CD4-positive, alpha-beta memory T cell (primary cell): Measurements from ENCODE around the gene DDN. TPM values are rescaled to one million over a fixed set of nuclear protein-coding genes. Genes with fewer than 3 reads are reported as not detected.
A peak's percentile ranks its signal among the peaks of the same experiment; 100 is the strongest.

Source experiments
- CTCF ChIA-PET: fragments of 350-600 bp; sonication (Branson Sonifier 250); formaldehyde crosslinking; loops from one replicate; lab custom pipeline; 2021; ENCODE audit warnings: inconsistent platforms; ENCODE audit not compliant: partially characterized antibody; lab: Charles Lee
- POLR2A ChIA-PET: fragments of 350-600 bp; sonication (Branson Sonifier 250); formaldehyde crosslinking; loops from one replicate; lab custom pipeline; 2021; ENCODE audit not compliant: partially characterized antibody; lab: Charles Lee
- DNase-seq, 5 donors: peaks; one replicate each; pipeline versions ENCODE4 v3.0.0 to v3.0.0-alpha.2; 2020 to 2022; ENCODE audit warnings: mixed read lengths in 1 of 5
- H3K27ac ChIP-seq: one replicate; pipeline ENCODE4 v1.7.0; 2013; ENCODE audit warnings: low read depth, low read length
- H3K27me3 ChIP-seq: 2 replicates; pipeline ENCODE4 v1.7.0; 2013; ENCODE audit warnings: mild to moderate bottlenecking, low read length, moderate library complexity; ENCODE audit not compliant: insufficient read depth
- H3K36me3 ChIP-seq: 2 replicates; pipeline ENCODE4 v1.7.0; 2013; ENCODE audit warnings: mild to moderate bottlenecking, low read length, moderate library complexity; ENCODE audit not compliant: insufficient read depth
- H3K4me1 ChIP-seq: 2 replicates; pipeline ENCODE4 v1.7.0; 2013; ENCODE audit warnings: mild to moderate bottlenecking, low read length, moderate library complexity; ENCODE audit not compliant: insufficient read depth
- H3K4me3 ChIP-seq, 2 donors: one replicate each; pipeline ENCODE4 v1.7.0; 2013; ENCODE audit warnings: low read length in 2 of 2, mild to moderate bottlenecking in 1 of 2
- H3K9me3 ChIP-seq, 2 donors: one replicate each; pipeline ENCODE4 v1.7.0; 2013; ENCODE audit warnings: low read length in 2 of 2, control low read depth in 1 of 2; ENCODE audit not compliant: control insufficient read depth in 1 of 2
- H3K27ac Mint-ChIP-seq, 7 donors: one replicate each; pipeline ENCODE4 v1.8.0; 2020 to 2021; ENCODE audit warnings: mixed read lengths in 7 of 7, mild to moderate bottlenecking in 6 of 7, inconsistent platforms in 3 of 7, moderate library complexity in 3 of 7
- H3K27me3 Mint-ChIP-seq, 2 donors: one replicate each; pipeline ENCODE4 v1.8.0; 2020 to 2021; ENCODE audit warnings: mixed read lengths in 2 of 2
- H3K36me3 Mint-ChIP-seq, 2 donors: one replicate each; pipeline ENCODE4 v1.8.0; 2020 to 2021; ENCODE audit warnings: mixed read lengths in 2 of 2, inconsistent platforms in 1 of 2, mild to moderate bottlenecking in 1 of 2
- H3K4me1 Mint-ChIP-seq, 4 donors: one replicate each; pipeline ENCODE4 v1.8.0; 2020 to 2021; ENCODE audit warnings: mixed read lengths in 4 of 4, mild to moderate bottlenecking in 1 of 4
- H3K4me3 Mint-ChIP-seq, 8 donors: one replicate each; pipeline ENCODE4 v1.8.0; 2020 to 2021; ENCODE audit warnings: mixed read lengths in 8 of 8, mild to moderate bottlenecking in 7 of 8, moderate library complexity in 6 of 8, inconsistent platforms in 3 of 8
- H3K9me3 Mint-ChIP-seq, 8 donors: one replicate each; pipeline ENCODE4 v1.8.0; 2020 to 2021; ENCODE audit warnings: mixed read lengths in 8 of 8, mild to moderate bottlenecking in 5 of 8, inconsistent platforms in 3 of 8, moderate library complexity in 1 of 8
- intact Hi-C: fragments of 100-400 bp; cut with micrococcal nuclease; formaldehyde crosslinking; loops from one replicate; pipeline ENCODE4 v1.15.1; 2023
- polyA plus RNA-seq, 2 donors: library from polyadenylated mRNA; unstranded; fragments of 300-500 nt; fragmentation: Illumina TruSeq; gene quantifications; one replicate each; pipeline ENCODE4 v1.2.3, GENCODE V29; 2021
- total RNA-seq, 2 experiments: library from RNA; stranded (reverse); gene quantifications; one replicate each; pipeline ENCODE4 v1.2.3, GENCODE V29; 2021

Gene DDN
- total and polyA plus RNA-seq, 4 experiments from 2014 or later = not detected

DNA sequence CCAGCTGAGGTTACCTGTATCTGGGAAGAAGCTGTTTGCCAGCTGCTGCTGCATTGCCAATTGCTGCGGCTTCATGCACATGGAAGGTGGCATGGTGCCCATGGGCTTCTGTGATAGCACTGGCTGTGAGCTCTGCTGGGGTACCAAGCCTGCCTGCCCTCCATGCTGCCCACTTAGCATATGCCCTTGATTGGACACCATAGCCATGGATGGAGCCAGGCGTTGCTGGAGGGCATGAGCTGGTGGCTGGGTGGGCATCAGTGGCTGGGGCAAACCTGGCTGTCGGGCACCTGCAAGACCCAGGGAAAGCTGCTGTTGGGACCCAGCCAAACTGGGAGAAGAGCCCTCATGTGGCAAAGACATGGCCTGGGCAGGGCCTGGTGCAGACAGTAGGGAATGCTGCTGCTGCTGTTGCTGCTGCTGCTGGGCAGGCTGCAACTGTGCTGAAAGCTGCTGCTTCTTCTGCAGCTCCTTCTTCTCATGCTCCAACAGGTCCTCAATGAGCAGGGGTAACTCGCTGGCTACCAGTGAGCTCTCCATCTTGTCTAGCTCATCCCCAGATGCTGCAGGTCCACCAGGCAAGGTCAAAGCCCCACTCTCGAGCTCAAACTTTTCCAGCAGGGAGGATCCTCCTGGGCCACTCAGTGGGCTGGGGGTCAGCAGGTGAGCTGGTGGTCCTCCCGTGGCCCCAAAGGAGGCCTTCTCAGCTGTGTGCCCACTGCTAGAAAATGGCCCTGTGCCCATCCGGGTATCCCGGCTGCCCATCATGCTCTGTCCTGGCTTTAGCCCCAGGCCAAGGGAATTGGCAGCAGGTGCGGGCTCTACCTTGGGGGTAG, 38.2 kb upstream of the DDN start:
- POLR2A ChIA-PET = interaction anchor here (1.3 to 2.1 kb wide), 3 partner anchors 18 to 23 kb away, joined by 3 to 7 read pairs (median 4); partner anchors contain the start of gene KMT2D
- Mint-ChIP-seq H3K4me3 (no peak overlapping the region), H3K4me1 (peaks cover 0 to 6% (median 0%) of the 10 kb centered on the region in 4 donors), H3K27ac (no peak overlapping the region), H3K27me3 (no peaks in the 10 kb centered on the region), H3K36me3 (peaks cover 22 to 78% of the 10 kb centered on the region in 2 donors), H3K9me3 (no peaks in the 10 kb centered on the region)
- intact Hi-C loops = no loop called here
- Histone ChIP-seq H3K27ac (no peak overlapping the region), H3K36me3 (peaks cover 78% of the 10 kb centered on the region), H3K4me1 (no peaks in the 10 kb centered on the region), H3K4me3 (no peak overlapping the region), H3K27me3 (no peaks in the 10 kb centered on the region), H3K9me3 (no peaks in the 10 kb centered on the region)
- DNase-seq = no peak
- CTCF ChIA-PET = interaction anchor here (0.7 to 2.7 kb wide), 6 partner anchors 11 to 92 kb away, joined by 3 to 10 read pairs (median 4); no protein-coding TSS in a partner anchor

DNA sequence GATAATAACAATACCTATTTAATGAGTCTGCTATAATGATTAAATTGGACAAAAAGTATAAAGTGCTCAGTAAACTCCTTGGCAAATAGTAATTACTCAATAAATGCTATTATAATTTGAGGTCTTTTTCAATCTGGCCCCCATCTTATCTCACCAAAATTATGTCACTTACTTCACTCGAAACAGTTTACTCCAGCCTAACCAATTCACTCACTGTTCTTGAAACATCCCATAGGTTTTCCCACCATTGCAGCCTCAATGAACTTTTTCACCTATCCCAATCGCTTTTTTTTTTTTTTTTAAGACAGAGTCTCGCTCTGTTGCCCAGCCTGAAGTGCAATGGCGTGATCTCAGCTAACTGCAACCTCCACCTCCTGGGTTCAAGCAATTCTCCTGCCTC, 36.9 kb upstream of the DDN start:
- peaks cover 0 to 6% (median 0%) of the 10 kb centered on the region in 4 donors for H3K4me1 Mint-ChIP-seq
- CTCF ChIA-PET = interaction anchor here (1.1 to 2.0 kb wide), 3 partner anchors 17 to 94 kb away, joined by 3 to 6 read pairs (median 3); no protein-coding TSS in a partner anchor
- Histone ChIP-seq H3K27me3 (no peaks in the 10 kb centered on the region), H3K4me1 (no peaks in the 10 kb centered on the region), H3K36me3 (peaks cover 73% of the 10 kb centered on the region), H3K4me3 (no peak overlapping the region), H3K27ac (no peak overlapping the region), H3K9me3 (no peaks in the 10 kb centered on the region)
- no peak for DNase-seq
- H3K4me3 Mint-ChIP-seq = no peak overlapping the region
- POLR2A ChIA-PET = interaction anchor here (2.1 kb wide), 1 partner anchor 20 kb away, joined by 7 read pairs; no protein-coding TSS in a partner anchor
- no peaks in the 10 kb centered on the region for H3K27me3 Mint-ChIP-seq
- H3K36me3 Mint-ChIP-seq = peaks cover 16 to 69% of the 10 kb centered on the region in 2 donors
- intact Hi-C loops = no loop called here
- peak overlapping the region in 4 of 7 donors; percentile 16 to 82 (median 44) for H3K27ac Mint-ChIP-seq
- no peaks in the 10 kb centered on the region for H3K9me3 Mint-ChIP-seq

DNA sequence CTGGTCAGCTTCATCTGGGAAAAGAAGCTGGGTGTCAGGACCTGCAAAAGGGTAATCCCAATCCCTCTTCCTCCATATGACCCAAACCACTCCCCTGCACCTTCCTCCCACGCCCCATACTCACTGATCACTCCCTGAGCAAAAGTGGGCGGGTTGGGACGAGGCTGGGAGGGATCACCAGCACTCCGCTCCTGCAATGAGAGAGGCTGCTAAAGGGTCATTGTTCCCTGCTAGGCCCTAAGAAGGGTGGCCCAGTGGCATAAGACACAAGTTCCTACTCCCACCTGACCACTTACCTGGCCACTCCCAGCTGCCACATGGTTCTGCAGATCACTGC, 35.1 kb upstream of the DDN start:
- H3K36me3 ChIP-seq = peaks cover 57% of the 10 kb centered on the region
- no peak overlapping the region for H3K4me3 ChIP-seq
- Mint-ChIP-seq H3K4me1 (peaks cover 0 to 7% (median 0%) of the 10 kb centered on the region in 4 donors), H3K4me3 (no peak overlapping the region), H3K36me3 (peaks cover 16 to 63% of the 10 kb centered on the region in 2 donors), H3K27ac (no peak overlapping the region), H3K9me3 (no peaks in the 10 kb centered on the region), H3K27me3 (no peaks in the 10 kb centered on the region)
- ChIA-PET CTCF (interaction anchor here (2.7 kb wide), 1 partner anchor 10 kb away, joined by 14 read pairs; no protein-coding TSS in a partner anchor), POLR2A (no interaction called here)
- no peaks in the 10 kb centered on the region for H3K27me3 ChIP-seq
- no peak overlapping the region for H3K27ac ChIP-seq
- H3K9me3 ChIP-seq = no peaks in the 10 kb centered on the region
- H3K4me1 ChIP-seq = no peaks in the 10 kb centered on the region
- intact Hi-C loops = no loop called here
- DNase-seq = no peak

DNA sequence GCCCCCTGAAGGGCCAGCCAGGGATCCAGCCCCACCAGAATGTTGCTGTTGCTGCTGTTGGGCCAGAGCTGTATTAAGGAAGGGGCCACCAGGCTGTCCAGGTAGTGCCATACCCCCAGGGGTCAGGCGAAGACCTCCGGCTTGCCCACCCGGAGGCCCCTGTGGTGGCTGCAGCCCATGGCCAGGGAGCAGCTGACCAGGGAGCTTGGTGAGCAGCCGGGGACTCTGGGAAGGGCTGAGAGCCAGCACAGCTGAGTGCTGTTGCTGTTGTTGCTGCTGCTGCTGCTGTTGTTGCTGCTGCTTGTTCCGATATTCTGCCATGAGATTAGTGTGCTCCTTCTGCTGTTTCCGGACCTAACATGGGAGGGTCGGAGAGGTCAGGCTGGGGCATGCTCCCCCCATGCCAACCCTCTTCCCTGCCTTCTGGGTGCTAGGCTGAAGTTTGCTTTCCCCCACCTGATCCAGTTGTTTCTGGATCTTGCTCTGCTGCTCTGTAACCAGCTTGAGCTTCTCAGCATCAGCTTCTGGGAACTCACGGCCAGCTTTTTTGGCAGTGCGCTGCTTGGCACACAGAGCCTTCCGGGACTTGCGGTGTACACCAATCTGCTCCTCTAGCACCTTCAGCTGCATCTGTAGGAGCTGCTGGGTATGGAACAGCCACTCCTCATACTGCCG, 34.6 kb upstream of the DDN start:
- CTCF ChIA-PET = interaction anchor here (2.7 kb wide), 1 partner anchor 10 kb away, joined by 14 read pairs; no protein-coding TSS in a partner anchor
- H3K4me1 ChIP-seq = no peaks in the 10 kb centered on the region
- no peaks in the 10 kb centered on the region for H3K9me3 ChIP-seq
- peak overlapping the region in 2 of 7 donors; percentile 60 to 81 for H3K27ac Mint-ChIP-seq
- POLR2A ChIA-PET = interaction anchor here (0.9 kb wide), 1 partner anchor 14 kb away, joined by 3 read pairs; no protein-coding TSS in a partner anchor
- H3K36me3 ChIP-seq = peaks cover 55% of the 10 kb centered on the region
- no peaks in the 10 kb centered on the region for H3K27me3 ChIP-seq
- intact Hi-C loops = no loop called here
- no peak overlapping the region for H3K27ac ChIP-seq
- no peak overlapping the region for H3K4me3 ChIP-seq
- H3K27me3 Mint-ChIP-seq = no peaks in the 10 kb centered on the region
- H3K9me3 Mint-ChIP-seq = no peaks in the 10 kb centered on the region
- peaks cover 0 to 7% (median 0%) of the 10 kb centered on the region in 4 donors for H3K4me1 Mint-ChIP-seq
- DNase-seq = no peak
- no peak overlapping the region for H3K4me3 Mint-ChIP-seq
- peaks cover 13 to 61% of the 10 kb centered on the region in 2 donors for H3K36me3 Mint-ChIP-seq

DNA sequence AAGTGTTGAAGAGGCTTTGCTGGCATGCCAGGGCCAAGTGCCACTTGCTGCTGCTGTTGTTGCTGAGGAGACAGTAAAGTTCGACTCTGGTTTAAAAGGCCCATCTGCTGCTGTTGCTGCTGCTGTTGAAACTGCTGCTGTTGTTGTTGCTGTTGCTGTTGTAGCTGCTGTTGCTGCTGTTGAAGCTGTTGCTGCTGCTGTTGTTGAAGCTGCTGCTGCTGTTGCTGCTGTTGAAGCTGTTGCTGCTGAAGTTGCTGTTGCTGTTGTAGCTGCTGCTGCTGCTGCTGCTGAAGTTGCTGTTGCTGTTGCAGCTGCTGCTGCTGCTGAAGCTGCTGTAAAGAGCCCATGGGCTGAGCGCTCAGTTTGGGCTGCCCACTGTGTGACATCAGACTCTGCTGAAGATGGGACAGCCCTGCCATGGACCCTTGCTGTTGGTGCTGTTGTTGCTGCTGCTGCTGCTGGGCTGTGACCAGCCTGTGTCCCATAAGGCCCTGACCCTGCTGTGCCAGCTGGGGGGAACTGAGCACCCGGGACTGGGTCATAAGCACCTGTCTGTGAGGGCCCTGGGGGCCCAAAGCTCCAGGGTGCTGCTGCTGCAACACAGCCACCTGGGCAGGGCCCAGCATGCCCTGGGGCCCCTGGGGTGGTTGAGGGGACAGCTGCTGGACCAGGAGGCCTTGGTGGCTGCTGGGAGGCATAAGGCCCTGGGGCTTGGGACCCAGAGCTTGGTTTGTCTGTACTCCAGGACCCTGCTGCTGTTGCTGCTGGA, 33.7 kb upstream of the DDN start:
- DNase-seq = no peak
- Histone ChIP-seq H3K27ac (no peak overlapping the region), H3K4me3 (no peak overlapping the region), H3K9me3 (no peaks in the 10 kb centered on the region), H3K36me3 (peaks cover 55% of the 10 kb centered on the region), H3K4me1 (no peaks in the 10 kb centered on the region), H3K27me3 (no peaks in the 10 kb centered on the region)
- H3K9me3 Mint-ChIP-seq = no peaks in the 10 kb centered on the region
- ChIA-PET CTCF (interaction anchor here (2.7 kb wide), 1 partner anchor 11 kb away, joined by 14 read pairs; no protein-coding TSS in a partner anchor), POLR2A (interaction anchor here (0.9 to 1.1 kb wide), 2 partner anchors 11 to 13 kb away, joined by 3 read pairs; no protein-coding TSS in a partner anchor)
- H3K36me3 Mint-ChIP-seq = peaks cover 13 to 60% of the 10 kb centered on the region in 2 donors
- intact Hi-C loops = no loop called here
- H3K27ac Mint-ChIP-seq = peak overlapping the region in 4 of 7 donors; percentile 17 to 71 (median 67)
- H3K4me1 Mint-ChIP-seq = peaks cover 0 to 7% (median 0%) of the 10 kb centered on the region in 4 donors
- no peaks in the 10 kb centered on the region for H3K27me3 Mint-ChIP-seq
- no peak overlapping the region for H3K4me3 Mint-ChIP-seq

DNA sequence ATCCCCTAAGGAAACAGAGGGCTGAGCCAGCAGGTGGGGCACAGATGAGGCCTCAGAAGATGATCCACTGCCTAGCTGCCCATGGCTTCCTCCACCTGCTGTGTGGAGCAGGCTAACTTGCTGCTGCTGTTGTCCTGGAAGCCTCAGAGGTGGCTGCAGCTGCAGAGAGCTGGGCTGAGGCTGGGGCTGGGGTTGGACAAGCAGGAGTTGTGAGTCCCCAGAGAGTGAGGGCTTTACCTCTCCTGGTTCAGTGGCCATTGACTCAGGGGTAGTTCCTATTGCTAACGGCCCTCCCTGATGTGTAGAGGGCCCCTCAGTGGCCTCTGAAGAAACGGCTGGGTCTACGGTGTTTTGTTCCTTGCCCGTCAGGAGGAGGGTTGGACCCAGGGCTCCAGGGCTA, 33.1 kb upstream of the DDN start:
- H3K4me1 ChIP-seq = no peaks in the 10 kb centered on the region
- H3K27ac ChIP-seq = no peak overlapping the region
- ChIA-PET CTCF (no interaction called here), POLR2A (interaction anchor here (1.1 kb wide), 1 partner anchor 11 kb away, joined by 3 read pairs; no protein-coding TSS in a partner anchor)
- H3K4me3 Mint-ChIP-seq = no peak overlapping the region
- no peaks in the 10 kb centered on the region for H3K9me3 Mint-ChIP-seq
- peaks cover 18 to 63% of the 10 kb centered on the region in 2 donors for H3K36me3 Mint-ChIP-seq
- peak overlapping the region in 1 of 7 donors; percentile 68 for H3K27ac Mint-ChIP-seq
- H3K27me3 ChIP-seq = no peaks in the 10 kb centered on the region
- peaks cover 0 to 7% (median 0%) of the 10 kb centered on the region in 4 donors for H3K4me1 Mint-ChIP-seq
- no peak overlapping the region for H3K4me3 ChIP-seq
- intact Hi-C loops = no loop called here
- H3K9me3 ChIP-seq = no peaks in the 10 kb centered on the region
- no peak for DNase-seq
- H3K36me3 ChIP-seq = peaks cover 54% of the 10 kb centered on the region
- no peaks in the 10 kb centered on the region for H3K27me3 Mint-ChIP-seq
